HG03095 (cell line): Measurements from ENCODE around the gene DOCK4.

Source experiments
- ATAC-seq: cut with Tn5 transposase; IDR thresholded peaks from one replicate; pipeline ENCODE4 v1.9.1; 2021; ENCODE audit warnings: moderate library complexity; ENCODE audit not compliant: unreplicated experiment

Gene DOCK4

DNA sequence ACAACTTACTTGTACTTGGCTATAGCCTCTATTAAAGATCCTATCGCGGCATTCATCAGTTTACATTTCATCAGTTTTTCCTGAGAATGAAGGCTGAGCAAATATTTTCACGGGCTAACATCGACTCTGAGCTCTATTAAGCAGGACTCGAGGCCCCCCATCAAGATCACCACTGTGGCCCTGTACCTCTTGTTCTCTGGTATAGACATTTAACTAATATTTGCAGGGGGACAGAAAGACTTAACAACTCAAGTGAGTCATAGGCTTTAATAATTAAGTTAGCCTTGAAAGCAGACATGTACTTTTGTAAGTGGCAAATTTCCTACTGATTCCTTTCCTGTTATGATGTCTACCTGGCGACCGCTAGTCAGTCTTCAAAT lies 45.4 kb downstream of the DOCK4 start:
- no peak for ATAC-seq

DNA sequence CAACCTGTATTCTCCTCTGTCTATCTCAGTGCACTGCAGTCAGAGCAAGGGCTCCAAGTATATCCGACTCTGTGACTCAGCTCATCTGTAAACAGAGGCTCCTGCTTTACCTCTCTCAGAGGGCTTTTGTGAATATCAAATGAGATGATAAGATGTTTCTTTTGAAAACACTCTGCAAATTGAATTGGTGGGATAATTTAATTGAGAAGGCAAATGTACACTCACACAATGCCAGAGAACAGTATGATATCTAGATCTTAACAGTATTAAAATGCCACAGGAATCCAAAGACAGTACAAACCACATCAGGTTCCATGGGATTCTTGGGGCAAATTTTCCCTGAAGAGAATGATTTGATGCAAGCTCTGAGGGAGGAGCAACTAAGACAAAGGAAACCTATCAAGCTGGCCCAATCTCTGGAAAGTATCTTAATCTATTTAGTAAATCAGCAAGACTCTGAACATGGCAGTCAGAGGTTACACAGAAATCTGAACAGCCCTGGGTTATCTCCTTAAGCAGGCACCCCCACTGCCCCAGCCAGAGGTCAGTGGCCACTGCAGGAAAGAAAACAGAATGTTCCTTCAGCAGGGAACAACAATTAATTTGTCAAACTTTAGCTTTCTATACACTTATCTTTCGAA lies 45.9 kb downstream of the DOCK4 start:
- ATAC-seq, result no peak

DNA sequence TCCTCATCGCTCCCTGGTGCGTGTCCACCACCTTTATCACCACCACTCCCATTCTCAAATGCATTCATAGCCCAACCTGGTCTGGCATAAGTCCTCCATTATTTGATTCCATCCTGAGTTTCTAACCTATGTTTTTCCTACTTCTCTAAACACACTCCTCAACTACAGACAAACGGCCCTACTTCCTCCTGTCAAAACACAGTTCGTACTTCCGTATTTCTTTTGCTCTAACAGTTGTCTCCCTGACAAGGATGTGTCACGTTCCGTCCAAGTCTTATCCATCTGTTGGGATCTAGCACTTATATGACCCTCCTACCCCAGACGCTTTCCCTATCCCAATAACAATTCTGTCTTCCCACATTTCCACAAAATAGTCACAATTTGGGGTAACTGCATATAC lies 46.8 kb downstream of the DOCK4 start:
- ATAC-seq, result no peak

DNA sequence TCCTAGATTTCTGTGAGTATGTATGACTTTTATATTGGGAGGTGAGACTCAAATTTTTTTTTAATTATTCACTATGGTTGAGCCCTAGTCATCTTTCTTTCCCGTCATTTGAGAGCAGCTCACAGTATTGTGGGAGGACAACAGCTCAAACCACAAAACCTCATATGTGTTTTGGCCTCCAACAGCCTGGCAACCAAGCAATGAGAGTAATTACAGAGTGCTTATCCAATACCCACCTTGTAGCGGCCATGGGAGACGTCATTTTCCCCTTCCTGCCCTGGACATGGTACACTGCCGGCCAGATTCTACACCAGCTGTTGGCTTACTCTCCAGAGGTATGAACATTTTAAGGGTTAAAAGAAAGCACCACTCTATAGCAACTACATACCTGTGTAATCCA lies 49.1 kb downstream of the DOCK4 start:
- ATAC-seq, result no peak

DNA sequence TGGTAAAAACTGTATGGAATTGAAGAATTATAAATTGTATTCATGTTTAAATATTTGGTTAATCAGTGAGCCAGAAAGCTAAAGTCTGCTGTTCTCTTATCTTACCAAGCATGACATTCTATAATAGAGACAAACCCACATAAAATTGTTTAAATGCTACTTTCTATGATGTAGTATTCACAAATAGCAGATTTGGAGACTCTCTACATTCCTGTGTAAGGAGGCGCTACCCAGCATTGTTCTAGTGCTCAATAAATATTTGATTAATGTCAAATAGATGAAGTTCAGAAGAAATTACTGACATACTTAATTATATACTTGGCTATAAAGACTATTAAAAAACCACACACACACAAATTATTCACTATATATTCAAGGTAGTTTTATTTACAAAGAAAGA lies 49.8 kb downstream of the DOCK4 start:
- ATAC-seq, result no peak

DNA sequence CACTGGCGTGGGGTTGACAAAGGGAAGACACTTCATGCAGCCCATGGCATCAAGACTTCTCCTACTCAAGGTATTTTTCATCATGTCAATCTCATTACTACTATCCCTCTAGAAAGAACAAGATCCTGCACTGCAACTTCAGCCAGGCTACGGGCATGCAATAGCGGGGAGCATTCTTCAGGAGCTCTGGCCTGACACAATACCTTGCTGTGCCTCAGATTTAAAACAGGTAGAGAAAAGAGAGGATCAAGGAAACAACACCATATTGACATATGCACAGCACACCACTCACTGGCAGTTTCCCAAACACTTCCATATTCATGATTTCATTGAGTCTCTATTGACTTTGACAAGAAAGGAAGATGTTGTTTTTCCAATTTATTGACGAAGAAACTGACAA lies 51.5 kb downstream of the DOCK4 start:
- ATAC-seq, result no peak

DNA sequence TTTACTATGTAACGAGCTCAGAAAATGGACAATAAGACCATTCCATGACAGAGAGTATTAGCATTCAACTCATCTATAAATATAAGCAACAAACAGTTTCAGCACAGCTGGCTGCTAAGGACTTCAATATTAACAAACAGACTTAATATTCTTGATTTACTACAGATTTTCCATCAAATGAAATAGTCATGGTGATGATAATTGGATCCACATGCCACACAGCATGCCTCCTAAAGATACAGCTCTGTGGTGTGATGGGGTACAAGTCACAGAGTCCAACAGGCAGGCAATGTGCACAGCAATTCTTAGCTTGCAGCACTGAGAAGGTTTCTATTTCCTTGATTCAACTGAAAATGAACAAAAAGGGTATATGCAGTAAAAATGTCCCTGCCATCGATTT lies 54.0 kb downstream of the DOCK4 start:
- no peak for ATAC-seq

DNA sequence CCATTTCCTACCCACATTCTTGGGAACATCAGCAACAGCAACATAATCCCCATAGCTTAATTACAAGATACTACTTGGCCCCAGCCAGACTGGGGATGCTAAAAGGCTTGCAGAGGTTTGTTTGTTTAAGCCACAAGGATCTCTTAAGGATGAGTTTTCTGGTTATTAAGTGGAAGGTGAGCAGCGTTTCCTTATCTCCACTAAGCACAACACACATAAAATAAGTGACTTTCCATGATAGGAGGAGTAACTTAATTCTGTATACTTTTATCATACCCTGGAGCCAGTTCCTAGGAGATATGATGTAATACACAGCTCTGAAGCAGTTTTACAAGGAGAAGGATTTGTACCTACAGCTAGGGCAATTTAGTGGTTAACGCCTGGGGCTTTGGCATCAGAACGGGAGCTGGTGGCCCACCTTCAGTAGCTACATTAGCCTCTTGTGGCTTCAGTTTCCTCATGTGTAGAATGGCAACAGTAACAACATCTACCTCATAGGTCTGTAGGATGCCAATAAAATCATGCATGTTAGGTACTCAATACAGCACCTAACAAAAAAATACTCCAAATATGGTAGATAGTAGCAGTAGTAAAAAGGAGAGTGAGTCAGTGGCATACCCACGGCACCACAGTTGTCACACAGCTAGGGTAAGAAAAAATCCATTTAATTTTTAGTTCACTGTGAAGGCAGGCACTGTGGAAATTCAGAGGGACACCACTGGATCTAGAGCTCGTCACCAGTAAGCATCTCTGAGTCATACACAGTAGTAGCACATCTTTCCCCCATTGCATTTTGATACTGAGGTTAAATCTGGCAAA lies 55.2 kb downstream of the DOCK4 start:
- ATAC-seq, result no peak

DNA sequence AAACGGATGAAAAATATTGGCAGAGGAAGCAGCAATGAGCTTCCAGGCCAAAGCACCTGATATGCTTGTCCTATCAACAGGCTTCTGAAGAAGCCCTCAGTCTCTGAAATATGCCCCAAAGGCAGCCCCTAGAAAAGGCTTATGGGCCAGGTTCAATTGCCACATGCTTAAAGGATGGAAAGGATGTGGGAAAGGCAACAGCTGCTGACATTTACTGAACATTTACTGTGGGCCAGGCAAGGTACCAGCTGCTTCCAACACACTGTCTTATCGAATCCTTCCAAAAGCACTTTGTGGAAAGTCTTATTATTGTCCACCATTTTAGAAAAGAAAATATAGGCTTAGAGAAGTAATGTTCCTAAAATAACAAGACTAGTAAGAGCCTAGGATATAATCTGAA lies 56.5 kb downstream of the DOCK4 start:
- no peak for ATAC-seq

DNA sequence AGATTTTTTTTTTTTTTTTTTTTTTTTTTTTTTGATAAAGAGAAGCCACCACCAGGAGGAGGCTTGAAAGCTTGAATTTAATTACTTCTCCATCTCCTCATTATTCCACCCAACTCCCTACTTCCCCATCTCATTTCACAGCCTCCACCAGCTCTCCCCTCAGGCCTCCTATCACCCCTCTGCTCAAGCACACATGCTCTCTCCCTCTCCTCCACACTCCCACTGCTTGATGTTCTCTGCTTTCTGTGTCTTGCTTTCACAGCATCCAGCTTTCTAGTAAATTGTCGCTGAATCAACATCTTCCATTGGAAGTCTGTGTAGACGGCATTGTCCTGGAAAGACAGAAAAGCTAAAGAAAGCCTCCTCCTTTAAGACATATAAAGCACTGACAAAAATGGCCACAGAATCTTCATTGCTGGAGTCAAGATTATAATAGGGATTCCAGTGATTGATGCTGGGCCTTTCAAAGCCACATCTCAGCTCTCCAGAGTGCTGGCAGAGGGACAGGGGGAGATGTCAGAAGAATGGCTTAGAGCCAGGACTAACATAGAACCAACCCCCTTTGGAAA lies 58.3 kb downstream of the DOCK4 start:
- ATAC-seq, result no peak

DNA sequence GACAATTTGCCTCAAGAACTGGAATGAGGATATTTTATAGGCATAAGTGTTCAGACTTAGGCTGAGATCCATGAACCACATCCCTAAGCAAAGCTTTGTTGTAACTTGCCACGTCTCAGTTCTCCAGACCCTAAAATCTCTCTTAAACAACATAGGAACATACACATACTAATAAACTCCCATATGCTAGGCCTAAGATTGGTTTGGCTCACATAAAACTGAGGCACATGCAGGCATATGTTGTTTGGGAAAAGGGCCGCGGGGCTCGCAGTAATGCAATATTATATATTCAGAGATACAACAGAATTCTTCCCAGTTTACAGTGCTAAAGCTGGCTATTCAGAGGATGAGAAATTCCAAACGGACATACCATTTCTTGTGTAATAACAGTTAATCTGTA lies 61.0 kb downstream of the DOCK4 start:
- no peak for ATAC-seq

DNA sequence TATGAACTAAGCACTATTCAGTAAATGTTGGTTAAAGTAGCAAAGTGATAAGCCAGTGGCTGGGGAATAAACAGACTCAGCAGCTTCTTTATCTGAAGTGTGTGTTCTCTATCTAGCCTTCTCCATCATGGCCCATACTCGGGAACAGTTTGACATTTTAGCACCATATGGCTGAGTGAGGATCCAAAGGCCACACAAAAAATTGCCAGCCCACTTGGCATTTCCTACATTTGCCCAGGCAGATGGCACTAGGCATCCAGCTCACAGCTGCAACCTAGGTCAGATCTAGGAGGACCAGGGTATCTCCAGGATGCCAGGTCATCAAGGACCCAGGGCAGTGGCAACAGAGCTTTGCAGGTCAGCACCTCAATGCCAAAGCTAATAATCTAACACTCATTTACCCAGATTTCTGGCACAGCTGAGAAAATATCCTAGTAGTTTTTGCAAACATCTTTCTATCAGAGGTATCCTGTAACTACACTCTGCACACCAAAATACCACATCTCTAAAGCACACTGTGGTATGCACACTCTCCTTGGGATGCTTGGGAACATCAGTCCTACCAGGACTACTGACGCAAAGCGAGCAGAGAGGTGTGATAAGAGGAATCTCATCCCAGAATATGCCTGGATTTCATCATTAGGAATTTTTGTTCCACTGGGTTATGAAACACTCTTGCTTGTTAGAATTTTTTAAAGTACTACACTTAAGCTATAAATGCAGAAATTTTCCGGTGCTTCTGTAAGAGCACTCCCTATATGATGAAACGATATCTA lies 61.7 kb downstream of the DOCK4 start:
- ATAC-seq, result no peak

DNA sequence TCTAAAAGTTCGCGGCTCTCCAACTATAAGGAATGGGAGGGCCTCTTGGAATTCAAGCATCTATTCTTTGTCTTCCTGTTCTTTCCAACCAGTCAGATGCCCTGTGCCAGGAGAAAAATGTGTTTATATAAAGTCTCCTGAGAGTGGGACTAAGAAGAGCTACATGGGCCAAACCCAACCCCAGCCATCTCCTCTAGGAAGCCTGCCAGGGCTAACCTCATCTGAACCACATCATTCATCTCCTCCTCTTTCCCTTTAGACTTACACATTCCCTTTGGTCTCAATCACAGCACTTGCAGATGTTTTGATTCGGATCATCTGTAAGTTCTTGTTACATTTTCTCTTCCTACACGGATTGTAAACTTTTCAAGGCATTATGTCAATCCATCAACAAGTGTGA lies 62.6 kb downstream of the DOCK4 start:
- no peak for ATAC-seq

DNA sequence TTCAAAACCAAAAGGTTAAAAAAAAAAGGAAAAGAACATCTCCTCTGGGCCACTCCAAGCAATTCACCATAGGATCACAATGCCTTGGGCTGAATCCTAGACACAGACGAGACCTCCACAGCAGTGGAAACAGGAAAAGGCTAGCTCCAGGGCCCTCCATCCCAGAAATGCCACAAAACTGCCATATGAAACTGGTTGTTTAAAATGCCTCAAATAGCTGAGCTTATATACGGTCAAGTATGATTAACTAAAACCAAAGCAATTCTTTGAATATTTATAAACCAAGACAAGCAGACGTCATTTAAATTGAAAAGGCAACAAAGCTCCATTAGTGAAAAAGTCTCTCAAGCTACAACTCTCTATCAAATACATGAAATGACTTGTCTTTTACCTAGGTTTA lies 63.1 kb downstream of the DOCK4 start:
- no peak for ATAC-seq

DNA sequence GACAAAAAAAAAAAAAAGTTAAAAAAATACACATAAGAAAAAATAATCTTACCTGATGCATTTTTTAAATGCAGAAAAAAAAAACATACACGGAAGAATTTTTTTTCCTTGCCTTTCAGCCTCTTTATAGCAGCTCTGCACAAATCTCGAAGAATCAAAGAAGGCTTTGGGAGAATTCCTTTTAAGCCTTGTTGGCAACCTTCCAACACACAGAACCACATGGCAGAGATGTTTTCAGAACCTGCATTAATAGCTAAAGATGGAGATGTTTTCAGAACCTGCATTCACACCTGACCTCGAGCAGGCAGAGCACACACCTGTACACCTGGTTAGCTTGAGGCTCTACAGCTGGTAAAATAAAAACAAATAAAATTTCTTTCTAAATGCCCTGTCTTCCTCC lies 65.6 kb downstream of the DOCK4 start:
- no peak for ATAC-seq

DNA sequence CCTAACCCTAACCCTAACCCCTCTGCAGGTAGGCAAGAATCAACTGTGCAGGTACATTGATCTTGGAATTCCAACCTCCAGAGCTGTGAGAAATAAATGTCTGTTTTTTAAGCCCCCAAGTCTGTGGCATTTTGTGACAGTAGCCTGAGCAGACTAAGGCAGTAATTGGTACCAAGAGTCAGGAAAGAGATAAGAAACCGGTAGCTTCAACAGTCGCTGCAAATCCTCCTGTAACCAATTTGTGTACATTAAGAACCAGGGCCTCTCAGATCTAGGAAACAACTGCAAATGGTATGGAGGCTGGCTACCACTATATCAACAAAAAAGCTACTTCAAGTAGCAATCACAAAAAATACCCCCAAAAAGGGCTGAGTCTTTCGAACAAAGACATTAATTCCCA lies 67.3 kb downstream of the DOCK4 start:
- no peak for ATAC-seq

DNA sequence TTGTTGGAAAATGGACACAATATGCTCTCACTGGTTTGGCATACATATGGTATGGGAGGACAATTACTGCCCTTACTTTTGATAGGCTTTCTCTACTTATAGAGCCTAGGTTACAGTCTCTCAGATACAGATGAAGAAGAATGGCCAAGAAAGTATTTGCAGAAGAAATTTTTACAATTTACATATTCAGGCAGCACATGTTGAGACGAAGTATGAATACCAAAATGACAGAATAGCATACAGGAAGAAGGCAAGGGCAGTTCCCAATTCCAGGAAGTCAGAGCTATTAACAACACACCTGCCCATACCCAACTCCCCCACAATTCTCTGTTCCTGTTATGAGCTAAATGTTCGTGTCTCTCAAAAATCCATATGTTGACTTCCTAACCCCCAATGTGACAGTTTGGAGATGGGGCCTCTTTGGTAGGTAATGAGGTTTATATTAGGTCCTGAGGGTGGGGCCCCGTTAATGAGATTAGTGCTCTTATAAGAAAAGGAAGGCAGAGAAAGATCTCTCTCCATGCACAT lies 67.8 kb downstream of the DOCK4 start:
- ATAC-seq, result no peak

DNA sequence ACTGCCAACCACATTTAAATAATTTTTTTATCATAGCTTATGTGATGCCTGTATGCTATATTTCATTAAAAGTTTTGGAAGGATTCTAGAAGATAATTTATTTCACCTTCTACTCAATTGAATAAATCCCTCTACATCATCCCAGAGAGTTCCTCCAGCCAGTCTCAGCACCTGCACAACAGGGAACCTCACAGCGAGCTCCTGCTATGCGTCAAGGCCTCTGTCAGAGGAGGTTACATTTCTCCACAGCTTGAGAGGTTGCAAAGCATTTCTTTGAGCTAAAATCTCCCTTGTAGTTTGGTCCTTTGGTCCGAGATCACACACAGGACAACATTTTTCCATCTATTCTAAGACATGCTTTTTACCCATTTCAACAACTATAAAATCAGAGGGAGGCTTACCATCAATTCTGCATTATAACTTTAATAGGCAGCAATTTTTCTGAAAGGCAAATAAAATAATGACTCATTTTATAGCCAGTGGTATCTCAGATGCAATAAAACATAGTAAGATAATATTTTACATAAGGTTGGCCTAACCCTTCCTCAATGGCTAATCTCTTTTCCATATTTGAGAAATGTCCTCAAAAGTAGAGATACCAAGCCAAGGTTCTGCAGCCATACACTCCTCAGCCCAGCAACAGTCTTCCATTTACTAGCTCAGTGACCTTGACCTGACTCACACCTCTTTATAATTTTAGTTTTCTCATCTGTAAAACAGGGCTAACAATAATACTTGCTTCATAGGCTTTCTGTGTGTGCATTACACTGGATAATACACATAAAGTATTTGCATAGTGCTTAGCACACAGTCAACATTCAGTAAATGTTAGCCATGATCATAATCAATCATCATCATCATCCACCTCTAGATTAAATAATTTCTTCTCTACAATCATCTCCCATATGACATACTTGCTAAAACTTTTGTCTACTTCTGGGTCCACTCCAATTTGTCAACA lies 68.8 kb downstream of the DOCK4 start:
- no peak for ATAC-seq

DNA sequence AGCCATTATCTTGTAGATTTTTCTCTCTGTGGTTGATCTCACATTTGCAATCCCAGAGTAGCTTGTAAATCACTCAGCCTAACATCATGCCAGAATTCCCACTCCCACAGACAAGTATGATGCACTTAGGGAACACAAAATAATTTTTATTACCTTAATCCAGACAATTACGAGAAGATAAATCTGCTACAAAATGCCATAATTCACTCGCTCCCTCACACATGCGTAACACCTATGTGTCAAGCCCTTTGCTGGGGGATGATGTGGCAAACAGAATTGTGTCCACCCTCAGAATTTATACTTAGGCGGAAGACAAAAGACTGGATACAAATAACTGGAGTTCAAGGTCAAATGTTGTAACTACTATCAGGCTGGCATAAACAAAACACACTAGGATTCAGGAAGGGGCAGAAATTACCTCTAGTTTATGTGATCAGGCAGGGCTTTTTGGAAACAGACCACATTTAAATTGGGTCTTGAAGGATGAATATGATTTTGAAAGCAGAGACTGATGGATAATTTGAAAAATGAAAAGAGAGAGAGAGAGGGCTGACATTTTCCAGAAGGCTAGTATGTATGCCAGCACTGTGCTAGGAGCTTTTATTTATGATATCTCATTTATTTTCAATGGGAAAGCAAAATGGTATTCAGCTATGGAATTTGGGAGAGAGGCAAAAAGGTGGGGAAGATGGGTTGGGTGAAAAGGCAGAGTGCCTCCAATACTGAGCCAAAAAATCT lies 69.8 kb downstream of the DOCK4 start:
- no peak for ATAC-seq

DNA sequence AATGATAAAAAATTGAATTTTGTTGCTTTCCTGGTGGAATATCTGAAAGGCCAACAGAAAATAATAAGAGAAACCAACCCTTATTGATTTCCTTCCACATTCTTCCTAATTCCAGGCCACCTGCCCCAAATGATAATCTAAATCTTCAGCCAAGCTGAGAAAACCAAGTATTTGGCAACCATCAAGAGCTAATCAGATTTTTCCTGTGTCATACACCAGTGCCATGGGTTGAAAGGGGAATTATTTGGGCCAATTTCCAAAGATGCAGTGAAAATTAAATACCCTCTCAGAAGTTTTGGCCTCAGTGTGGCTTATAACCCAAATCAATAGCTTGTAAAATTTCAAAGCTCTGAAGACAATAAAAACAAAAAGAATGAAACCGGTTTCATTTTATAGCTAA lies 70.4 kb downstream of the DOCK4 start:
- ATAC-seq, result no peak
